C4-2B (cell line): ENCODE data around the gene MGRN1.

Source experiments
- ZFX ChIP-seq: fragments of 450-650 bp; IDR thresholded peaks from 2 replicates; pipeline ENCODE4 v1.6.1; 2017
- TF ChIP-seq, protein P1 (sequence below): fragments of 450-650 bp; conservative IDR thresholded peaks from 2 replicates; pipeline ENCODE4 v1.5.1; 2017; ENCODE audit warnings: mild to moderate bottlenecking

DNA sequence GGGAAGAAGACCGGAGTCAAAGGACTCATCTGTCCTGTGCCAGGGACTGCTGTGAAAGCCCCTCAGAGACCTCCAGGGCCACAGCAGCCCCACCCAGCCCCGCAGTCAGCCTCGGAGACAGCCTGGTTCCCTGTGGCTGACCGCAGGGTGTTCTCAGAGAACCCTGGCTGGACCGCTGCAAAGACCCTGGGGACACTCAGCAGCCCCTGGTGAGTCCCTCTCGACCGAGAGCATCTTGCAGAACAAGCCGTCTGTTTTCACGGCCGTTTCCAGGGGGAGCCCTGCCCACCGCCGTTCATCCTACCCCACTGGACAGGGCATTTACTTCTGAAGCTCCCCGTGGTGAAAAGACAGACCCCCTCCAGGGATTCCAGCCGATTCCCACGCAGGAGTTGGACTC, 20.2 kb upstream of the MGRN1 start:
- TF ChIP-seq, protein P1, sequence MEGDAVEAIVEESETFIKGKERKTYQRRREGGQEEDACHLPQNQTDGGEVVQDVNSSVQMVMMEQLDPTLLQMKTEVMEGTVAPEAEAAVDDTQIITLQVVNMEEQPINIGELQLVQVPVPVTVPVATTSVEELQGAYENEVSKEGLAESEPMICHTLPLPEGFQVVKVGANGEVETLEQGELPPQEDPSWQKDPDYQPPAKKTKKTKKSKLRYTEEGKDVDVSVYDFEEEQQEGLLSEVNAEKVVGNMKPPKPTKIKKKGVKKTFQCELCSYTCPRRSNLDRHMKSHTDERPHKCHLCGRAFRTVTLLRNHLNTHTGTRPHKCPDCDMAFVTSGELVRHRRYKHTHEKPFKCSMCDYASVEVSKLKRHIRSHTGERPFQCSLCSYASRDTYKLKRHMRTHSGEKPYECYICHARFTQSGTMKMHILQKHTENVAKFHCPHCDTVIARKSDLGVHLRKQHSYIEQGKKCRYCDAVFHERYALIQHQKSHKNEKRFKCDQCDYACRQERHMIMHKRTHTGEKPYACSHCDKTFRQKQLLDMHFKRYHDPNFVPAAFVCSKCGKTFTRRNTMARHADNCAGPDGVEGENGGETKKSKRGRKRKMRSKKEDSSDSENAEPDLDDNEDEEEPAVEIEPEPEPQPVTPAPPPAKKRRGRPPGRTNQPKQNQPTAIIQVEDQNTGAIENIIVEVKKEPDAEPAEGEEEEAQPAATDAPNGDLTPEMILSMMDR, result no peak
- TF ChIP-seq ZFX, result no peak
